Activated CD8-positive, alpha-beta memory T cell treated with anti-CD3 and anti-CD28 coated beads, Interleukin-2, amount 50 U/mL, for 24 hours (primary cell): Measurements from ENCODE around the gene NAALADL2.

Experiments
- DNase-seq: peaks from one replicate; pipeline ENCODE4 v3.0.0-alpha.2; 2020; ENCODE audit errors: extremely low read depth

Gene NAALADL2

GRCh38 chr3:174859114-174859735 lies at the start of gene NAALADL2:
Gene NAALADL2, plus strand, starts transcription at chr3:174859334.
- no peak for DNase-seq

GRCh38 chr3:174810254-174810653 lies 48.9 kb upstream of the NAALADL2 start:
- DNase-seq = no peak

- DNase-seq = no peak
Measured at GRCh38 chr3:174812172-174812862, 46.8 kb upstream of the NAALADL2 start.

GRCh38 chr3:174815750-174816149 lies 43.4 kb upstream of the NAALADL2 start:
- no peak for DNase-seq

- DNase-seq = no peak
Measured at GRCh38 chr3:174820885-174821284, 38.2 kb upstream of the NAALADL2 start.

- no peak for DNase-seq
Measured at GRCh38 chr3:174821477-174821876, 37.7 kb upstream of the NAALADL2 start.

- DNase-seq = no peak
Measured at GRCh38 chr3:174822320-174822719, 36.8 kb upstream of the NAALADL2 start.

GRCh38 chr3:174826069-174826468 lies 33.1 kb upstream of the NAALADL2 start:
- no peak for DNase-seq

GRCh38 chr3:174844746-174845145 lies 14.4 kb upstream of the NAALADL2 start:
- DNase-seq = no peak

- no peak for DNase-seq
Measured at GRCh38 chr3:174846055-174846454, 13.1 kb upstream of the NAALADL2 start.

GRCh38 chr3:174854987-174855386 lies 4.1 kb upstream of the NAALADL2 start:
- DNase-seq = no peak

- no peak for DNase-seq
Measured at GRCh38 chr3:174857301-174857700, 1.8 kb upstream of the NAALADL2 start.

GRCh38 chr3:174858353-174858752 lies 781 bp upstream of the NAALADL2 start:
- DNase-seq = no peak

GRCh38 chr3:174859756-174860155 lies 622 bp downstream of the NAALADL2 start:
- DNase-seq = no peak

- no peak for DNase-seq
Measured at GRCh38 chr3:174862101-174862500, 3.0 kb downstream of the NAALADL2 start.

- no peak for DNase-seq
Measured at GRCh38 chr3:174862666-174863065, 3.5 kb downstream of the NAALADL2 start.

GRCh38 chr3:174863488-174863887 lies 4.4 kb downstream of the NAALADL2 start:
- DNase-seq = no peak

GRCh38 chr3:174869448-174869847 lies 10.3 kb downstream of the NAALADL2 start:
- DNase-seq = no peak

- DNase-seq = no peak
Measured at GRCh38 chr3:174873832-174874657, 14.9 kb downstream of the NAALADL2 start.

GRCh38 chr3:174882789-174883188 lies 23.7 kb downstream of the NAALADL2 start:
- DNase-seq = no peak

GRCh38 chr3:174883881-174884675 lies 24.9 kb downstream of the NAALADL2 start:
- DNase-seq = no peak
